ENCODE measurements around the gene RAP1A. TPM values are rescaled to one million over a fixed set of nuclear protein-coding genes. Genes with fewer than 3 reads are reported as not detected.

RAP1A gene
- total RNA-seq, 1 experiment from 2014 or later = 55.2 TPM

DNA sequence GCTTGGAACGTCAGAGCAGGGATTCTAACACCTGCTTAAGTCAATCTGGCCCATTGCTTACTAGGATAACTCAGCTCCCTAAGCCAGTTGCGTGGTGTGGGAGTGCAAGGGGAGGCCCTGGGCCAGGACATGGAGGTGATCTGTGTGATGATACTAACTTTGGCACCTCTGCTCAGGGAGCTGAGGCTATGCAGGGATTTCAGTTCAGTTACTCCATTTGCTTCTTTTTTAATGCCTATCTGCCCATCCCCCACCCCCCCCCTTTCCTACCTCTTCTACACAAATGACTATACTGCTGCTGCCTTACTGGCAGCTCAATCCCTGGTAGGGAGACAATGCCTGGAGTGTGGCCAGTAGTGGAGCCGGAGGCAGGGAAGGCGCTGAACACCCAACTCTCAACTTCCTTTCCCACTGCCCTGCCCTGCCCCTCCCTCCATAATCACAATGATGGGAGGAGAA, 100.1 kb downstream of the RAP1A start:
- TF ChIP-seq EZH2 (IDR thresholded peaks at IDR 0.05; ENCODE audit: low read depth) = no peak
- TF ChIP-seq, protein P1, sequence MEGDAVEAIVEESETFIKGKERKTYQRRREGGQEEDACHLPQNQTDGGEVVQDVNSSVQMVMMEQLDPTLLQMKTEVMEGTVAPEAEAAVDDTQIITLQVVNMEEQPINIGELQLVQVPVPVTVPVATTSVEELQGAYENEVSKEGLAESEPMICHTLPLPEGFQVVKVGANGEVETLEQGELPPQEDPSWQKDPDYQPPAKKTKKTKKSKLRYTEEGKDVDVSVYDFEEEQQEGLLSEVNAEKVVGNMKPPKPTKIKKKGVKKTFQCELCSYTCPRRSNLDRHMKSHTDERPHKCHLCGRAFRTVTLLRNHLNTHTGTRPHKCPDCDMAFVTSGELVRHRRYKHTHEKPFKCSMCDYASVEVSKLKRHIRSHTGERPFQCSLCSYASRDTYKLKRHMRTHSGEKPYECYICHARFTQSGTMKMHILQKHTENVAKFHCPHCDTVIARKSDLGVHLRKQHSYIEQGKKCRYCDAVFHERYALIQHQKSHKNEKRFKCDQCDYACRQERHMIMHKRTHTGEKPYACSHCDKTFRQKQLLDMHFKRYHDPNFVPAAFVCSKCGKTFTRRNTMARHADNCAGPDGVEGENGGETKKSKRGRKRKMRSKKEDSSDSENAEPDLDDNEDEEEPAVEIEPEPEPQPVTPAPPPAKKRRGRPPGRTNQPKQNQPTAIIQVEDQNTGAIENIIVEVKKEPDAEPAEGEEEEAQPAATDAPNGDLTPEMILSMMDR (conservative IDR thresholded peaks at IDR 0.05) = no peak
- H3K4me3 ChIP-seq = no peak overlapping the region
- no peaks in the 10 kb centered on the region for H3F3A ChIP-seq (ENCODE audit: insufficient read depth, low read depth)
- H3K36me3 ChIP-seq (ENCODE audit: low read depth) = no peaks in the 10 kb centered on the region
- CTCF ChIA-PET = no interaction called here
- DNase-seq = no peak
- POLR2A ChIA-PET (ENCODE audit: unreplicated experiment) = no interaction called here
- H3K9me3 ChIP-seq (ENCODE audit: insufficient read depth, low read depth) = no peaks in the 10 kb centered on the region
- no peaks in the 10 kb centered on the region for H3K27me3 ChIP-seq (ENCODE audit: insufficient read depth, low read depth)
- peaks cover 16% of the 10 kb centered on the region for H3K4me1 ChIP-seq (replicated peaks; ENCODE audit: insufficient read depth)
- H3K4me2 ChIP-seq = no peak overlapping the region
- BruUV-seq (replicated peaks) = no TSS peak
- no peak overlapping the region for H3K27ac ChIP-seq
- H2AFZ ChIP-seq = no peak overlapping the region
- H4K20me1 ChIP-seq (ENCODE audit: insufficient read depth) = no peaks in the 10 kb centered on the region
- H3K9me2 ChIP-seq (ENCODE audit: insufficient read depth) = no peaks in the 10 kb centered on the region
- no peaks in the 10 kb centered on the region for H3K79me2 ChIP-seq (ENCODE audit: low read depth)
- intact Hi-C loops (cut with micrococcal nuclease; ENCODE audit: unreplicated experiment) = no loop called here

DNA sequence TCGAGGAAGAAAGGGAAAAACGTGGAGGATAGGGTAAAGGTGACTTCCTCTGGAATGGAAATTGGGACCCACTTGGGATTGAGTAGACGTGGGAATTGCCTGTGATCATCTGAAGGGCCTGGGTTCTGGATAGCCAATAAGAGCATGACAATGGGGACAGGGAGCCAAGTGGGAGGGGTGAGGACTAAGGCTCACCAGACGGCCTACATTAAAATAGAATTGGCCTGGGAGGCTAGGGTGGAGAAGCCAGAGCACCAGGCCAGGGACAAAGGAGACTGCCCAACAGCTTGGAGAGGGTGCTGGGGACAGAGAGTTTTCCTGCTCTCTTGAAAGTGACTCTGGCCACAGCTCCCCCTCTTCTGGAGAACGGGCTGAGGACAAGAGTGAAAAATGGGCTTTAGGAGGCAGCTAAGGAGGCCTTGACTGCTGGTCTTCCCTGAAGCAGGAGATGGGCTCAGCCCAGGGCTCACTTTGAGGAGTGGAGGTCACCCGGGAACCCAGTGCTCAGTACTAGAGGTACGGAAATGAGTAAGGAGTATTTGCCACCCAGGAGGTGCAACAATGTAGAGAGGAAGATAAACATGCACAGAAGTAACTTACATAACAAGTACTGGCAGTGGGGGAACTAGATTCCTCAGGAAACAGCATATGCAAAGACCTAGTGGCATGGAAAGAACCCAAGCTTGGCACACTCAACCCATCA, 100.8 kb downstream of the RAP1A start:
- BruUV-seq (replicated peaks) = no TSS peak
- CTCF ChIA-PET = no interaction called here
- no peaks in the 10 kb centered on the region for H3K9me2 ChIP-seq (ENCODE audit: insufficient read depth)
- H3F3A ChIP-seq (ENCODE audit: insufficient read depth, low read depth) = no peaks in the 10 kb centered on the region
- H3K27me3 ChIP-seq (ENCODE audit: insufficient read depth, low read depth) = no peaks in the 10 kb centered on the region
- intact Hi-C loops (cut with micrococcal nuclease; ENCODE audit: unreplicated experiment) = no loop called here
- DNase-seq = no peak
- H3K27ac ChIP-seq = no peak overlapping the region
- H4K20me1 ChIP-seq (ENCODE audit: insufficient read depth) = no peaks in the 10 kb centered on the region
- H3K79me2 ChIP-seq (ENCODE audit: low read depth) = no peaks in the 10 kb centered on the region
- H3K4me2 ChIP-seq = no peak overlapping the region
- TF ChIP-seq EZH2 (IDR thresholded peaks at IDR 0.05; ENCODE audit: low read depth) = no peak
- TF ChIP-seq, protein P1 (conservative IDR thresholded peaks at IDR 0.05) = no peak
- no peaks in the 10 kb centered on the region for H3K36me3 ChIP-seq (ENCODE audit: low read depth)
- H3K4me3 ChIP-seq = no peak overlapping the region
- POLR2A ChIA-PET (ENCODE audit: unreplicated experiment) = interaction anchor here (0.6 kb wide), 1 partner anchor 12 kb away, joined by 3 read pairs; no protein-coding TSS in a partner anchor
- peaks cover 16% of the 10 kb centered on the region for H3K4me1 ChIP-seq (replicated peaks; ENCODE audit: insufficient read depth)
- H3K9me3 ChIP-seq (ENCODE audit: insufficient read depth, low read depth) = no peaks in the 10 kb centered on the region
- H2AFZ ChIP-seq = no peak overlapping the region

DNA sequence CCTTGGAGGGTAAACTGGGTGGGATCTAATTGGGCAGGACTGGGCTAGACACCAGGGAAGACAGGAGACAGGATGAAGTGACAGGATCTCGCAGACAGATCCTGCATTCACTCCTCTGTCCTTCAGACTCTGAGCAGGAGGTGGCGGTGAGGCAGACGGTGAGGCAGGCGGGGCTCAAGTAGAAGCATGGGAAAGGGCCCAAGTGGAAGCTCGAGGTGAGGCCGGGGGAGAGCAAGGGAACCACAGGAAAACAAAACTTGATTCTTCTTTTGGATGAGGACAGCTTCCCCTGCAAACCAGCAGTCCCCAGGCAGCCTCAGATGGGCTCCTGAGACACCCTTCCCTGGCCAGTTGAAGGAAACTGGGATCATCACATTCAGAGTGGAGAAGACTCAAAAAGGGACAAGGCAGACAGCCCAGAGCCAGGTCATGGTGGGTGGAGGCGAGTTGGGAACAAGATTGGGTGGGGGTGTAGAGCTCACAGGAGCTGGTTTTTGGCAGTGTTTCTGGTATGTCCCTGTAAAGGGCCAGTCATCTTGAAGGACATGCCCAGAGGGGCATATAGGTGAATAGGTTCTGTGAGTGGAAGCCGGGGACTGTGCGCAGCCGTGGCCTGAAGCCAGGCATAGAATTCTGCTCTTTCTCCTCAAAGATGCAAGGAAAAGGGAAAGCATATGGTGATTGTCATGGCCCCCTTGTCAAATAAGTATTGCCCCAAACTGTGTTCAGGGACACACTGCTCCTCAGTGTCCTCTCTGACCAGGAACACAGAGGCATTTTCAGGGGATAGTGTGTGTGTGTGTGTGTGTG, 101.6 kb downstream of the RAP1A start:
- Histone ChIP-seq H3K4me2 (0 out of 2 replicates have a peak overlapping the region, but pooled peaks have one; percentile 43), H3K27ac (no peak overlapping the region), H3K9me3 (ENCODE audit: insufficient read depth, low read depth) (no peaks in the 10 kb centered on the region), H3K4me3 (no peak overlapping the region), H3K27me3 (ENCODE audit: insufficient read depth, low read depth) (no peaks in the 10 kb centered on the region), H3F3A (ENCODE audit: insufficient read depth, low read depth) (no peaks in the 10 kb centered on the region), H3K79me2 (ENCODE audit: low read depth) (no peaks in the 10 kb centered on the region), H2AFZ (no peak overlapping the region), H3K9me2 (ENCODE audit: insufficient read depth) (no peaks in the 10 kb centered on the region), H3K4me1 (replicated peaks; ENCODE audit: insufficient read depth) (peaks cover 16% of the 10 kb centered on the region), H3K36me3 (ENCODE audit: low read depth) (no peaks in the 10 kb centered on the region), H4K20me1 (ENCODE audit: insufficient read depth) (no peaks in the 10 kb centered on the region)
- CTCF ChIA-PET = interaction anchor here (0.5 kb wide), 1 partner anchor 17 kb away, joined by 3 read pairs; no protein-coding TSS in a partner anchor
- no TSS peak for BruUV-seq (replicated peaks)
- DNase-seq = no peak
- TF ChIP-seq, protein P1 (conservative IDR thresholded peaks at IDR 0.05) = no peak
- no peak for TF ChIP-seq EZH2 (IDR thresholded peaks at IDR 0.05; ENCODE audit: low read depth)
- intact Hi-C loops (cut with micrococcal nuclease; ENCODE audit: unreplicated experiment) = no loop called here
- POLR2A ChIA-PET (ENCODE audit: unreplicated experiment) = interaction anchor here (0.6 kb wide), 1 partner anchor 12 kb away, joined by 3 read pairs; no protein-coding TSS in a partner anchor

Data from PC-9 (cell line).